GM21515 (cell line): ENCODE results near the gene SPATA31A5.
"Not testable (repeated sequence)": the region's sequence is repeated elsewhere in the genome, so short reads cannot be mapped to it uniquely, and the experiment has no call there.

Experiments used
- ATAC-seq: cut with Tn5 transposase; IDR thresholded peaks from one replicate; pipeline ENCODE4 v1.9.1; 2021; ENCODE audit not compliant: unreplicated experiment

Gene SPATA31A5

GRCh38 chr9:60914107-60914506, at the start of gene SPATA31A5:
Gene SPATA31A5 (plus strand): TSS chr9:60914407. CDS start chr9:60914436, 29 bp downstream.
- ATAC-seq: not testable (repeated sequence)

GRCh38 chr9:60962990-60963350, 48.8 kb downstream of the SPATA31A5 start:
- not testable (repeated sequence) for ATAC-seq

GRCh38 chr9:60966382-60966781, 52.2 kb downstream of the SPATA31A5 start:
- ATAC-seq: not testable (repeated sequence)
